Endodermal cell (in vitro differentiated cells): ENCODE data around the gene PDE10A. TPM values are rescaled to one million over a fixed set of nuclear protein-coding genes. Genes with fewer than 3 reads are reported as not detected.
A peak's percentile ranks its signal among the peaks of the same experiment; 100 is the strongest.

Source experiments
- DNase-seq: peaks from one replicate; pipeline ENCODE4 v3.0.0-alpha.2; 2017
- H3K27ac ChIP-seq: 2 replicates; pipeline ENCODE4 v1.5.1; 2013; ENCODE audit warnings: mild to moderate bottlenecking, low read depth, low read length, moderate library complexity
- H3K27me3 ChIP-seq: 2 replicates; pipeline ENCODE4 v1.6.1; 2013; ENCODE audit warnings: mild to moderate bottlenecking, low read length, moderate library complexity; ENCODE audit not compliant: insufficient read depth, control insufficient read depth, poor library complexity, severe bottlenecking
- H3K36me3 ChIP-seq: 2 replicates; pipeline ENCODE4 v1.7.0; 2013; ENCODE audit warnings: mild to moderate bottlenecking, low read length, moderate library complexity; ENCODE audit not compliant: control insufficient read depth, insufficient read depth
- H3K4me1 ChIP-seq: one replicate; pipeline ENCODE4 v1.7.0; 2013; ENCODE audit warnings: low read length; ENCODE audit not compliant: control insufficient read depth, insufficient read depth
- H3K4me3 ChIP-seq: 2 replicates; pipeline ENCODE4 v1.5.1; 2013; ENCODE audit warnings: mild to moderate bottlenecking, low read length, moderate library complexity
- H3K9ac ChIP-seq: 2 replicates; pipeline ENCODE4 v1.6.1; 2013; ENCODE audit warnings: mild to moderate bottlenecking, low read length, moderate library complexity; ENCODE audit not compliant: poor library complexity, severe bottlenecking; ENCODE audit errors: extremely low read depth
- H3K9me3 ChIP-seq: 2 replicates; pipeline ENCODE4 v1.6.1; 2013; ENCODE audit warnings: mild to moderate bottlenecking, low read length, moderate library complexity; ENCODE audit not compliant: control insufficient read depth
- H3K27ac Mint-ChIP-seq: 2 replicates; pipeline ENCODE4 v1.8.0; 2020; ENCODE audit warnings: mixed read lengths
- H3K27me3 Mint-ChIP-seq: 2 replicates; pipeline ENCODE4 v1.8.0; 2021; ENCODE audit warnings: mild to moderate bottlenecking, mixed read lengths; ENCODE audit not compliant: insufficient read depth
- H3K36me3 Mint-ChIP-seq: 2 replicates; pipeline ENCODE4 v1.8.0; 2020; ENCODE audit warnings: low read depth, mixed read lengths
- H3K4me1 Mint-ChIP-seq: 2 replicates; pipeline ENCODE4 v1.8.0; 2020; ENCODE audit warnings: mixed read lengths
- H3K4me3 Mint-ChIP-seq: 2 replicates; pipeline ENCODE4 v1.8.0; 2020; ENCODE audit warnings: mild to moderate bottlenecking, moderate library complexity, mixed read lengths
- H3K9me3 Mint-ChIP-seq: 2 replicates; pipeline ENCODE4 v1.8.0; 2020; ENCODE audit warnings: mild to moderate bottlenecking, mixed read lengths
- WGBS, 2 experiments: methylation state at CpG; one replicate each; pipeline versions ENCODE4 v1.1.5 to v1.1.7; 2013; ENCODE audit warnings: missing lambda C conversion rate in 2 of 2, mixed read lengths in 1 of 2; ENCODE audit not compliant: insufficient coverage in 1 of 2, insufficient read length in 1 of 2; 5-methylcytosine and 5-hydroxymethylcytosine counted together
- total RNA-seq, 2 donors: library from RNA; stranded (reverse); fragmentation: NEBNext Ultra II Directional in 1 of 2; extraction: Animal tissue kit (Norgen Biotek cat#: 25700) in 1 of 2; gene quantifications; 2 replicates in 1 of 2; 3 replicates in 1 of 2; pipeline ENCODE4 v1.2.1, GENCODE V29; 2021
- TF ChIP-seq, protein P1 (sequence below): fragments of 200-600 bp; sonication (generic); conservative IDR thresholded peaks from 2 replicates; pipeline ENCODE4 v1.5.0; 2021; ENCODE audit warnings: antibody characterized with exemption, mild to moderate bottlenecking

Gene PDE10A
- total RNA-seq, 2 donors from 2014 or later, result 22.8 to 27.8 TPM

DNA sequence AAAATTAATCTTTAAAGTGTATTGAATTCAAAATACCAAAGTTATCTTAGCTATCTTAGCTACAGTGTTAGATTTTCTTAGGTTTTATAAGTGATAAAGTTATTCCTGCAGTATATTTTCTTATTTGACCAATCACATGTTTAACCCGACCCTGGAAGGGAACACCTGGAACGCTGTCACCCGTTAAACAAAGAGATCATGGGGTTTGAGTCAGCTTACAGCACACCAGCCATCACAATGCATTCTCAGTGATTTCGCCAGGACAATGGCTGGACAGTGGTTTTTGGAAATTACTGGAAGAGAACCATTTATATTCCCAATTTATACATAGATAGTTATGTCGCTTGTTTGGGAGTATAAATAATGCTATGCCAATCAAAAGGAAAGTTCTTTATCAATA lies 364.2 kb downstream of the PDE10A start:
- 77% methylated on average over 3 of the region's 5 CpGs; no CpG with 5 or more reads in 1 of the 2 experiments for WGBS, 2 experiments
- no peak for DNase-seq

DNA sequence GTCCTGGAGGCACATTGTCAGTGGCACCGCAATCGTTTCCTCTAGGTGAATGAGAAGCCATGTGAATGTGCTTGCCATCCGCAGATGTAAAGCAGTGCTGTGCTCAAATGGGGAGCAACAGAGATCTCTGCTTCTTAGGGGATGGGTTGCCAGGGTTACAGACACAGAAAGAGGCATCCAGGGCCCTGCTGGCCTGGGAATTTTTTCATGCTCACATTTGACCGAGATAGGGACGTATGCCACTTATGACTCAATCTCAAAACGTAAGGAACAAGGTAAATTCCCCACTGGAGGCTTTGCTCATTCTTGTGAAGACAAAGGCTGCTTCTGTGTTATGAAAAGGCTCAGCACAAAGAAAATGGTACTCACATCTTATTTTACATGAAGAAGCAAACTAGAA lies 364.6 kb downstream of the PDE10A start:
- TF ChIP-seq, protein P1, sequence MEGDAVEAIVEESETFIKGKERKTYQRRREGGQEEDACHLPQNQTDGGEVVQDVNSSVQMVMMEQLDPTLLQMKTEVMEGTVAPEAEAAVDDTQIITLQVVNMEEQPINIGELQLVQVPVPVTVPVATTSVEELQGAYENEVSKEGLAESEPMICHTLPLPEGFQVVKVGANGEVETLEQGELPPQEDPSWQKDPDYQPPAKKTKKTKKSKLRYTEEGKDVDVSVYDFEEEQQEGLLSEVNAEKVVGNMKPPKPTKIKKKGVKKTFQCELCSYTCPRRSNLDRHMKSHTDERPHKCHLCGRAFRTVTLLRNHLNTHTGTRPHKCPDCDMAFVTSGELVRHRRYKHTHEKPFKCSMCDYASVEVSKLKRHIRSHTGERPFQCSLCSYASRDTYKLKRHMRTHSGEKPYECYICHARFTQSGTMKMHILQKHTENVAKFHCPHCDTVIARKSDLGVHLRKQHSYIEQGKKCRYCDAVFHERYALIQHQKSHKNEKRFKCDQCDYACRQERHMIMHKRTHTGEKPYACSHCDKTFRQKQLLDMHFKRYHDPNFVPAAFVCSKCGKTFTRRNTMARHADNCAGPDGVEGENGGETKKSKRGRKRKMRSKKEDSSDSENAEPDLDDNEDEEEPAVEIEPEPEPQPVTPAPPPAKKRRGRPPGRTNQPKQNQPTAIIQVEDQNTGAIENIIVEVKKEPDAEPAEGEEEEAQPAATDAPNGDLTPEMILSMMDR, result no peak
- Histone ChIP-seq H3K9me3 (no peaks in the 10 kb centered on the region), H3K36me3 (no peaks in the 10 kb centered on the region), H3K27ac (peak overlapping the region; percentile 64), H3K4me3 (no peak overlapping the region), H3K4me1 (no peaks in the 10 kb centered on the region), H3K9ac (no peak overlapping the region), H3K27me3 (no peaks in the 10 kb centered on the region)
- Mint-ChIP-seq H3K27ac (no peak overlapping the region), H3K4me3 (no peak overlapping the region), H3K4me1 (no peaks in the 10 kb centered on the region), H3K27me3 (no peaks in the 10 kb centered on the region), H3K36me3 (no peaks in the 10 kb centered on the region), H3K9me3 (no peaks in the 10 kb centered on the region)
- DNase-seq, result no peak
- WGBS, 2 experiments, result 78 to 89% methylated on average over 6 of the region's 6 CpGs

More for the DNA sequence above, 364.2 kb downstream of the PDE10A start:
- TF ChIP-seq, protein P1, result no peak
- no peaks in the 10 kb centered on the region for H3K4me1 ChIP-seq
- H3K9ac ChIP-seq, result no peak overlapping the region
- Mint-ChIP-seq H3K9me3 (no peaks in the 10 kb centered on the region), H3K4me1 (no peaks in the 10 kb centered on the region), H3K27me3 (no peaks in the 10 kb centered on the region), H3K27ac (no peak overlapping the region), H3K4me3 (no peak overlapping the region), H3K36me3 (no peaks in the 10 kb centered on the region)
- peak overlapping the region; percentile 64 for H3K27ac ChIP-seq
- H3K27me3 ChIP-seq, result no peaks in the 10 kb centered on the region
- no peaks in the 10 kb centered on the region for H3K36me3 ChIP-seq
- H3K4me3 ChIP-seq, result no peak overlapping the region
- H3K9me3 ChIP-seq, result no peaks in the 10 kb centered on the region

DNA sequence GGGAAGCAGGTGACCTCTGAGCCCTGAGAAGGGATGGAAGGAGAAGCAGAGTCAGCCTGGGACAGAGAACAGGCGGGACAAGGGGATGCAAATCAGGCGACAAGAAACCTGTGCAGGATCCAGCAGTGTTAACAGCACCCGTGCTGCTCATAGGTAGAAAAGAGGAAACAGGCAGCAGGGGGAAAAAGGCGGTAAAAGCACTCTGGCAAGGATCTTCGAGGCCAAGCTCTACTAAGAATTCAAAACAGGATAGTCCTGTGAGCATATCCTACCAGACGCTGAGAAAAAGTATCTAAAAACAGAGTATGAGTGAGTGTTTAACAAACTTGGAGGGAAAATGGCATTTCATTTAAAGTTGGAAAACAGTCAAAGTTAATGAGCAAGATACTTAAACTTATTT lies 370.4 kb downstream of the PDE10A start:
- WGBS, 2 experiments, result 89 to 92% methylated on average over 6 of the region's 6 CpGs
- H3K36me3 ChIP-seq, result no peaks in the 10 kb centered on the region
- Mint-ChIP-seq H3K4me1 (no peaks in the 10 kb centered on the region), H3K9me3 (peaks cover 4% of the 10 kb centered on the region), H3K36me3 (no peaks in the 10 kb centered on the region), H3K27me3 (peaks cover 3% of the 10 kb centered on the region), H3K4me3 (no peak overlapping the region), H3K27ac (no peak overlapping the region)
- H3K27me3 ChIP-seq, result no peaks in the 10 kb centered on the region
- H3K4me1 ChIP-seq, result no peaks in the 10 kb centered on the region
- no peak overlapping the region for H3K4me3 ChIP-seq
- no peak overlapping the region for H3K27ac ChIP-seq
- DNase-seq, result no peak
- TF ChIP-seq, protein P1, result no peak
- H3K9me3 ChIP-seq, result no peaks in the 10 kb centered on the region
- no peak overlapping the region for H3K9ac ChIP-seq
